IMR-90 (cell line): ENCODE data around the gene TXNRD1. TPM values are rescaled to one million over a fixed set of nuclear protein-coding genes. Genes with fewer than 3 reads are reported as not detected.

Experiments used
- ATAC-seq: fragments of 200-7000 bp; cut with Tn5 transposase; 2 replicates; pipeline ENCODE4 v1.9.1; 2020; ENCODE audit warnings: low read depth, mild to moderate bottlenecking, moderate library complexity
- BruUV-seq: library from RNA; stranded (reverse); fragments of 400-500 nt; replicated peaks from 2 replicates; lab custom pipeline; 2021; lab: Mats Ljungman, UMichigan
- CTCF ChIA-PET: fragments of 300-600 bp; formaldehyde crosslinking; extraction: SDS; loops from one replicate; lab custom pipeline; 2021; ENCODE audit warnings: antibody characterized with exemption; lab: Yijun Ruan, JAX
- POLR2A ChIA-PET: fragments of 300-600 bp; sonication (Branson Sonifier 250); formaldehyde crosslinking; loops from one replicate; lab custom pipeline; 2022; ENCODE audit warnings: antibody characterized with exemption; ENCODE audit not compliant: unreplicated experiment; lab: Charles Lee
- DNase-seq: peaks from one replicate; pipeline ENCODE4 v3.0.0; 2013
- H2AFZ ChIP-seq: replicated peaks from 2 replicates; pipeline ENCODE3; 2013; ENCODE audit warnings: low read length, mild to moderate bottlenecking; ENCODE audit not compliant: poor library complexity
- H2AK5ac ChIP-seq: 2 replicates; pipeline ENCODE4 v1.6.1; 2013; ENCODE audit warnings: low read depth, low read length, inconsistent platforms
- H2AK9ac ChIP-seq: replicated peaks from 2 replicates; pipeline ENCODE3; 2013; ENCODE audit warnings: mild to moderate bottlenecking, low read depth, low read length, moderate library complexity; ENCODE audit not compliant: poor library complexity
- H2BK120ac ChIP-seq: 2 replicates; pipeline ENCODE4 v1.6.1; 2013; ENCODE audit warnings: low read depth, low read length, inconsistent platforms
- H2BK15ac ChIP-seq: 3 replicates; pipeline ENCODE4 v1.6.1; 2013; ENCODE audit warnings: low read depth, low read length, inconsistent platforms
- H2BK20ac ChIP-seq: 2 replicates; pipeline ENCODE4 v1.6.1; 2013; ENCODE audit warnings: low read depth, mild to moderate bottlenecking, inconsistent platforms, low read length, moderate library complexity
- H2BK5ac ChIP-seq: 2 replicates; pipeline ENCODE4 v1.6.1; 2013; ENCODE audit warnings: mild to moderate bottlenecking, low read depth, low read length, inconsistent platforms; ENCODE audit not compliant: poor library complexity, severe bottlenecking
- H3K14ac ChIP-seq: replicated peaks from 2 replicates; pipeline ENCODE4 v1.6.1; 2013; ENCODE audit warnings: low read depth, low read length, inconsistent platforms
- H3K18ac ChIP-seq: 2 replicates; pipeline ENCODE4 v1.6.1; 2013; ENCODE audit warnings: low read depth, low read length, control low read depth
- H3K23ac ChIP-seq: 2 replicates; pipeline ENCODE4 v1.6.1; 2013; ENCODE audit warnings: low read depth, low read length, inconsistent platforms
- H3K27ac ChIP-seq: 2 replicates; pipeline ENCODE4 v1.5.1; 2013; ENCODE audit warnings: mild to moderate bottlenecking, control low read depth, low read length; ENCODE audit not compliant: insufficient read depth
- H3K27me3 ChIP-seq: 2 replicates; pipeline ENCODE4 v1.6.1; 2013; ENCODE audit warnings: low read length; ENCODE audit not compliant: control insufficient read depth, insufficient read depth
- H3K36me3 ChIP-seq: 2 replicates; pipeline ENCODE4 v1.6.1; 2013; ENCODE audit warnings: low read length, mixed read lengths; ENCODE audit not compliant: control insufficient read depth, insufficient read depth
- H3K4ac ChIP-seq: 2 replicates; pipeline ENCODE4 v1.6.1; 2013; ENCODE audit warnings: low read depth, low read length, inconsistent platforms
- H3K4me1 ChIP-seq: 2 replicates; pipeline ENCODE4 v1.6.1; 2013; ENCODE audit warnings: low read length, mixed read lengths; ENCODE audit not compliant: control insufficient read depth, insufficient read depth
- H3K4me2 ChIP-seq: 2 replicates; pipeline ENCODE4 v1.6.1; 2013; ENCODE audit warnings: low read depth, mild to moderate bottlenecking, control low read depth, low read length, moderate library complexity
- H3K4me3 ChIP-seq: 2 replicates; pipeline ENCODE4 v1.5.1; 2013; ENCODE audit warnings: low read depth, mild to moderate bottlenecking, control low read depth, low read length, moderate library complexity; ENCODE audit not compliant: insufficient read depth
- H3K56ac ChIP-seq: 2 replicates; pipeline ENCODE4 v1.6.1; 2013; ENCODE audit warnings: low read length, inconsistent platforms; ENCODE audit not compliant: insufficient read depth; ENCODE audit errors: extremely low read depth
- H3K79me1 ChIP-seq, 2 experiments: 2 replicates each; pipeline ENCODE4 v1.6.1; 2013; ENCODE audit warnings: low read length in 2 of 2, inconsistent platforms in 1 of 2, low read depth in 1 of 2
- H3K9ac ChIP-seq: 2 replicates; pipeline ENCODE4 v1.6.1; 2013; ENCODE audit warnings: low read depth, low read length, control low read depth
- H3K9me1 ChIP-seq: 2 replicates; pipeline ENCODE4 v1.6.1; 2013; ENCODE audit warnings: low read length, inconsistent platforms; ENCODE audit not compliant: insufficient read depth
- H3K9me3 ChIP-seq: 2 replicates; pipeline ENCODE4 v1.6.1; 2013; ENCODE audit warnings: low read length; ENCODE audit not compliant: control insufficient read depth, insufficient read depth
- H4K20me1 ChIP-seq: 2 replicates; pipeline ENCODE4 v1.6.1; 2013; ENCODE audit warnings: low read length, inconsistent platforms; ENCODE audit not compliant: insufficient read depth
- H4K5ac ChIP-seq: 2 replicates; pipeline ENCODE4 v1.6.1; 2013; ENCODE audit warnings: mild to moderate bottlenecking, low read depth, low read length, control low read depth
- H4K8ac ChIP-seq, 2 experiments: 2 replicates each; pipeline ENCODE4 v1.6.1; 2013; ENCODE audit warnings: low read depth in 2 of 2, low read length in 2 of 2, control low read depth in 1 of 2, inconsistent platforms in 1 of 2
- H4K91ac ChIP-seq: 2 replicates; pipeline ENCODE4 v1.6.1; 2013; ENCODE audit warnings: low read depth, low read length, inconsistent platforms; ENCODE audit not compliant: insufficient read depth
- BHLHE40 ChIP-seq: fragments of 150-350 bp; IDR thresholded peaks from 2 replicates; pipeline ENCODE4 v1.6.1; 2016; ENCODE audit warnings: mild to moderate bottlenecking, low read depth, low read length
- CEBPB ChIP-seq: IDR thresholded peaks from 2 replicates; pipeline ENCODE4 v1.6.1; 2012; ENCODE audit warnings: low read depth, low read length, improper control_type of control experiment
- CHD1 ChIP-seq: IDR thresholded peaks from 2 replicates; pipeline ENCODE4 v1.6.1; 2012; ENCODE audit warnings: low read depth, low read length, improper control_type of control experiment
- CTCF ChIP-seq: conservative IDR thresholded peaks from 2 replicates; pipeline ENCODE4 v1.5.1; 2012; ENCODE audit warnings: mild to moderate bottlenecking, low read depth, low read length, improper control_type of control experiment
- ELK1 ChIP-seq: fragments of 150-350 bp; IDR thresholded peaks from 2 replicates; pipeline ENCODE4 v1.6.1; 2016; ENCODE audit warnings: low read depth, mild to moderate bottlenecking, low read length, moderate library complexity, borderline replicate concordance
- FOS ChIP-seq: fragments of 150-350 bp; IDR thresholded peaks from 2 replicates; pipeline ENCODE4 v1.6.1; 2016; ENCODE audit warnings: low read depth, low read length
- MAFK ChIP-seq: IDR thresholded peaks from 2 replicates; pipeline ENCODE4 v1.6.1; 2012; ENCODE audit warnings: low read depth, low read length, improper control_type of control experiment
- MAZ ChIP-seq: IDR thresholded peaks from 2 replicates; pipeline ENCODE4 v1.6.1; 2012; ENCODE audit warnings: low read depth, mild to moderate bottlenecking, low read length, improper control_type of control experiment, moderate library complexity, borderline replicate concordance
- MXI1 ChIP-seq: IDR thresholded peaks from 2 replicates; pipeline ENCODE4 v1.6.1; 2012; ENCODE audit warnings: low read depth, mild to moderate bottlenecking, low read length, moderate library complexity, borderline replicate concordance
- NFE2L2 ChIP-seq: fragments of 150-350 bp; IDR thresholded peaks from 2 replicates; pipeline ENCODE4 v1.6.1; 2016; ENCODE audit warnings: low read depth, mild to moderate bottlenecking, low read length
- POLR2A ChIP-seq: IDR thresholded peaks from 2 replicates; pipeline ENCODE4 v1.6.1; 2012; ENCODE audit warnings: mild to moderate bottlenecking, low read depth, low read length
- RAD21 ChIP-seq: IDR thresholded peaks from 2 replicates; pipeline ENCODE4 v1.6.1; 2012; ENCODE audit warnings: low read length, improper control_type of control experiment
- RCOR1 ChIP-seq: IDR thresholded peaks from 2 replicates; pipeline ENCODE4 v1.6.1; 2012; ENCODE audit warnings: mild to moderate bottlenecking, low read length, improper control_type of control experiment; ENCODE audit not compliant: insufficient replicate concordance
- RFX5 ChIP-seq: IDR thresholded peaks from 2 replicates; pipeline ENCODE4 v1.8.0; 2012; ENCODE audit warnings: low read depth, mild to moderate bottlenecking, low read length, moderate library complexity
- SMC3 ChIP-seq: fragments of 150-350 bp; IDR thresholded peaks from 2 replicates; pipeline ENCODE4 v1.6.1; 2016; ENCODE audit warnings: low read depth, mild to moderate bottlenecking, antibody characterized with exemption, low read length, moderate library complexity
- USF2 ChIP-seq: fragments of 150-350 bp; IDR thresholded peaks from 2 replicates; pipeline ENCODE4 v1.6.1; 2017; ENCODE audit warnings: mild to moderate bottlenecking, antibody characterized with exemption, low read length, low read depth
- WGBS, 2 experiments: methylation state at CpG; one replicate each; pipeline versions ENCODE4 v1.1.5 to v1.1.7; 2013; ENCODE audit warnings: missing lambda C conversion rate in 2 of 2; ENCODE audit not compliant: insufficient read length in 1 of 2; ENCODE audit errors: extremely low coverage in 2 of 2; 5-methylcytosine and 5-hydroxymethylcytosine counted together
- dilution Hi-C: fragments of 300-500 bp; cut with HindIII; formaldehyde crosslinking; loops from one replicate; pipeline ENCODE4 v1.14.3; 2018; ENCODE audit warnings: low sequenced_read_pairs; ENCODE audit not compliant: unreplicated experiment
- in situ Hi-C: fragments of 300-500 bp; cut with MboI; formaldehyde crosslinking; loops from 3 replicates; pipeline ENCODE4 v1.14.3; 2019; ENCODE audit warnings: low sequenced_read_pairs, inconsistent platforms, mixed read lengths
- intact Hi-C: fragments of 100-400 bp; cut with micrococcal nuclease; formaldehyde crosslinking; loops from 2 replicates; pipeline ENCODE4 v1.10.0; 2022
- polyA plus RNA-seq, 3 experiments: library from polyadenylated mRNA; depleted of rRNA; stranded (reverse); fragments of >200 nt; gene quantifications; 2 replicates each; pipeline ENCODE4 v1.2.3, GENCODE V29; 2012; ENCODE audit warnings: low replicate concordance in 1 of 3
- total RNA-seq: library from RNA; depleted of rRNA; stranded (reverse); fragments of >200 nt; gene quantifications from 2 replicates; pipeline ENCODE4 v1.2.3, GENCODE V29; 2012

Gene TXNRD1
- total and polyA plus RNA-seq, 2 of the 4 experiments (the other 2 are of a cell fraction): 379 to 582 TPM

GRCh38 chr12:104168596-104168995, 47.0 kb upstream of the TXNRD1 start:
- no peaks in the 10 kb centered on the region for H3K27me3 ChIP-seq
- WGBS, 2 experiments: 85% methylated on average over 3 of the region's 5 CpGs; no CpG with 5 or more reads in 1 of the 2 experiments
- CTCF ChIA-PET: no interaction called here

More at GRCh38 chr12:104168596-104168995, 47.0 kb upstream of the TXNRD1 start:
- no peak overlapping the region for H3K27ac ChIP-seq
- H2BK5ac ChIP-seq: no peak overlapping the region
- H3K23ac ChIP-seq: no peak overlapping the region
- no peak overlapping the region for H2BK20ac ChIP-seq
- in situ Hi-C loops (no loop called here), dilution Hi-C loops (no loop called here), intact Hi-C loops (no loop called here)
- H3K18ac ChIP-seq: no peak overlapping the region
- H2AK5ac ChIP-seq: no peak overlapping the region
- H4K20me1 ChIP-seq: no peaks in the 10 kb centered on the region
- POLR2A ChIA-PET: no interaction called here
- H3K56ac ChIP-seq: no peak overlapping the region
- no peaks in the 10 kb centered on the region for H3K79me1 ChIP-seq
- no peak overlapping the region for H4K91ac ChIP-seq
- H3K36me3 ChIP-seq: no peaks in the 10 kb centered on the region
- no peaks in the 10 kb centered on the region for H3K9me1 ChIP-seq
- H3K4ac ChIP-seq: no peak overlapping the region
- no peaks in the 10 kb centered on the region; the same call in 1 of the 2 replicates for H3K4me1 ChIP-seq
- no peak overlapping the region for H2BK120ac ChIP-seq
- BruUV-seq: no TSS peak
- DNase-seq: no peak
- no peak overlapping the region for H3K9ac ChIP-seq
- no peak overlapping the region for H2AK9ac ChIP-seq
- H4K8ac ChIP-seq: no peak overlapping the region
- no peak overlapping the region for H3K4me2 ChIP-seq
- no peak overlapping the region for H2BK15ac ChIP-seq
- no peak overlapping the region for H3K4me3 ChIP-seq
- no peaks in the 10 kb centered on the region for H3K9me3 ChIP-seq
- no peak for ATAC-seq
- no peak overlapping the region for H2AFZ ChIP-seq
- H4K5ac ChIP-seq: no peak overlapping the region
- H3K14ac ChIP-seq: no peak overlapping the region; the same call in 1 of the 2 replicates
- TF ChIP-seq MAZ (no peak), MAFK (no peak), POLR2A (no peak), SMC3 (no peak), MXI1 (no peak), FOS (no peak), RFX5 (no peak), CEBPB (no peak), CHD1 (no peak), BHLHE40 (no peak), CTCF (no peak), USF2 (no peak), RCOR1 (no peak), ELK1 (no peak), NFE2L2 (no peak), RAD21 (no peak)
